Endothelial cell of umbilical vein (primary cell): ENCODE measurements around the gene OR5I1. TPM values are rescaled to one million over a fixed set of nuclear protein-coding genes. Genes with fewer than 3 reads are reported as not detected.

Experiments used
- BruUV-seq: library from RNA; stranded (reverse); fragments of 400-500 nt; replicated peaks from 2 replicates; lab custom pipeline; 2021; lab: Mats Ljungman, UMichigan
- CTCF ChIA-PET: fragments of 300-600, 350-600 bp; sonication (Branson Sonifier 250); formaldehyde crosslinking; loops from one replicate; lab custom pipeline; 2021; ENCODE audit warnings: antibody characterized with exemption, inconsistent platforms; lab: Charles Lee
- POLR2A ChIA-PET: fragments of 300-600, 350-600 bp; sonication (Branson Sonifier 250); formaldehyde crosslinking; loops from one replicate; lab custom pipeline; 2021; ENCODE audit warnings: antibody characterized with exemption, inconsistent platforms; lab: Charles Lee
- DNase-seq: peaks from one replicate; pipeline ENCODE4 v3.0.0-alpha.2; 2011; ENCODE audit warnings: low read depth, low spot score
- FAIRE-seq: peaks from 2 replicates; lab custom pipeline; 2011; peaks lifted over from hg19 to GRCh38; lab: Jason Lieb, UNC
- H2AFZ ChIP-seq: 2 replicates; pipeline ENCODE4 v1.6.0; 2012; ENCODE audit warnings: low read depth, low read length, control low read depth, inconsistent platforms
- H3K27ac ChIP-seq: 2 replicates; pipeline ENCODE4 v1.5.1; 2011; ENCODE audit warnings: low read depth, mild to moderate bottlenecking, control low read depth, low read length, moderate library complexity; ENCODE audit not compliant: insufficient read depth
- H3K27me3 ChIP-seq, 2 experiments: 2 replicates each; pipeline versions ENCODE4 v1.6.0 to v1.6.1; 2011; ENCODE audit warnings: low read length in 2 of 2, mixed read lengths in 1 of 2; ENCODE audit not compliant: control insufficient read depth in 2 of 2, insufficient read depth in 2 of 2
- H3K36me3 ChIP-seq, 2 experiments: 2 replicates in 1 of 2; 3 replicates in 1 of 2; pipeline ENCODE4 v1.5.1; 2011; ENCODE audit warnings: low read length in 2 of 2, mild to moderate bottlenecking in 1 of 2, moderate library complexity in 1 of 2; ENCODE audit not compliant: control insufficient read depth in 2 of 2, insufficient read depth in 2 of 2; ENCODE audit errors: extremely low read depth in 1 of 2
- H3K4me1 ChIP-seq: 3 replicates; pipeline ENCODE4 v1.5.1; 2011; ENCODE audit warnings: mild to moderate bottlenecking, low read length; ENCODE audit not compliant: control insufficient read depth, insufficient read depth; ENCODE audit errors: extremely low read depth
- H3K4me2 ChIP-seq: 2 replicates; pipeline ENCODE4 v1.6.1; 2011; ENCODE audit warnings: low read length, control low read depth, mixed read lengths; ENCODE audit not compliant: insufficient read depth
- H3K4me3 ChIP-seq, 3 experiments: fragments of 200-600 bp in 1 of 3; sonication (generic), shearing (Covaris generic) in 1 of 3; replicated peaks in 1 of 3; 2 replicates each; pipeline ENCODE4 v1.5.1; 2011 to 2016; ENCODE audit warnings: control low read depth in 3 of 3, low read length in 3 of 3, mild to moderate bottlenecking in 2 of 3, inconsistent platforms in 1 of 3, low read depth in 1 of 3, moderate library complexity in 1 of 3; ENCODE audit not compliant: insufficient read depth in 1 of 3
- H3K79me2 ChIP-seq: 2 replicates; pipeline ENCODE4 v1.6.0; 2012; ENCODE audit warnings: low read length, inconsistent platforms; ENCODE audit not compliant: control insufficient read depth, insufficient read depth
- H3K9ac ChIP-seq: replicated peaks from 2 replicates; pipeline ENCODE3; 2011; ENCODE audit warnings: low read length, control low read depth; ENCODE audit not compliant: insufficient read depth; ENCODE audit errors: extremely low read depth
- H3K9me1 ChIP-seq: replicated peaks from 3 replicates; pipeline ENCODE4 v1.6.0; 2011; ENCODE audit warnings: mild to moderate bottlenecking, low read length; ENCODE audit not compliant: control insufficient read depth, insufficient read depth; ENCODE audit errors: extremely low read depth
- H3K9me3 ChIP-seq: replicated peaks from 2 replicates; pipeline ENCODE4 v1.5.1; 2012; ENCODE audit warnings: low read length, inconsistent platforms; ENCODE audit not compliant: control insufficient read depth, insufficient read depth
- H4K20me1 ChIP-seq: replicated peaks from 2 replicates; pipeline ENCODE3; 2011; ENCODE audit warnings: mild to moderate bottlenecking, low read length; ENCODE audit not compliant: control insufficient read depth, insufficient read depth; ENCODE audit errors: extremely low read depth
- CTCF ChIP-seq, 2 donors: IDR thresholded peaks; 1 replicate in 1 of 2; 2 replicates in 1 of 2; pipeline ENCODE4 v1.5.1; 2011; ENCODE audit warnings: low read length in 2 of 2, mild to moderate bottlenecking in 2 of 2, moderate library complexity in 2 of 2, control low read depth in 1 of 2, inconsistent platforms in 1 of 2, low read depth in 1 of 2; ENCODE audit not compliant: insufficient read depth in 1 of 2; ENCODE audit errors: extremely low read depth in 1 of 2
- EZH2 ChIP-seq: IDR thresholded peaks from 2 replicates; pipeline ENCODE4 v1.6.1; 2012; ENCODE audit warnings: borderline replicate concordance, low read depth, mild to moderate bottlenecking, moderate library complexity, low read length, inconsistent platforms; ENCODE audit not compliant: severe bottlenecking
- FOS ChIP-seq: IDR thresholded peaks from 2 replicates; pipeline ENCODE4 v1.6.1; 2011; ENCODE audit warnings: mild to moderate bottlenecking, low read length, moderate library complexity, borderline replicate concordance; ENCODE audit not compliant: insufficient read depth
- GATA2 ChIP-seq: IDR thresholded peaks from 2 replicates; pipeline ENCODE4 v1.7.0; 2011; ENCODE audit warnings: low read depth, mild to moderate bottlenecking, moderate library complexity, mixed read lengths, low read length; ENCODE audit not compliant: insufficient read length, insufficient read depth
- JUN ChIP-seq: IDR thresholded peaks from 2 replicates; pipeline ENCODE4 v1.6.1; 2011; ENCODE audit warnings: borderline replicate concordance, low read depth; ENCODE audit not compliant: insufficient read length, insufficient read depth
- MAX ChIP-seq: IDR thresholded peaks from 2 replicates; pipeline ENCODE4 v1.6.1; 2011; ENCODE audit not compliant: insufficient read depth, insufficient read length
- MYC ChIP-seq: IDR thresholded peaks from one replicate; pipeline ENCODE4 v1.6.1; 2011; ENCODE audit warnings: mild to moderate bottlenecking, low read depth, low read length
- POLR2A ChIP-seq: IDR thresholded peaks from 2 replicates; pipeline ENCODE4 v1.6.1; 2012; ENCODE audit warnings: low read depth, mild to moderate bottlenecking, control low read depth, low read length
- POLR2AphosphoS5 ChIP-seq: IDR thresholded peaks from 2 replicates; pipeline ENCODE4 v1.6.1; 2012; ENCODE audit warnings: low read depth, mild to moderate bottlenecking, control low read depth, low read length, moderate library complexity; ENCODE audit not compliant: insufficient read depth
- dilution Hi-C: fragments of 300-500 bp; cut with MboI; formaldehyde crosslinking; loops from one replicate; pipeline ENCODE4 v1.15.0; 2019; ENCODE audit warnings: low sequenced_read_pairs; ENCODE audit not compliant: extremely low pct_ligation_motif_present
- intact Hi-C: fragments of 100-400 bp; cut with micrococcal nuclease; formaldehyde crosslinking; loops from one replicate; pipeline ENCODE4 v1.10.0; 2022
- polyA plus RNA-seq, 4 experiments: library from polyadenylated mRNA; depleted of rRNA in 3 of 4; stranded (reverse) in 3 of 4; unstranded in 1 of 4; fragments of >200 nt; gene quantifications; 2 replicates each; pipeline versions ENCODE4 v1.2.1 to v1.2.3, GENCODE V29; 2011 to 2012; ENCODE audit warnings: missing spikeins in 1 of 4
- total RNA-seq: library from RNA; stranded (reverse); gene quantifications from 2 replicates; pipeline ENCODE4 v1.2.3, GENCODE V29; 2021

Gene OR5I1
- total and polyA plus RNA-seq, 2 donors (not counting 3 experiments of a cell fraction or from before 2014, with no cell fraction given), result not detected

- peaks cover 2% of the 10 kb centered on the region for H3K9me3 ChIP-seq
- FAIRE-seq, result no peak
- no peak for DNase-seq
- CTCF ChIA-PET, result no interaction called here
- H3K9me1 ChIP-seq, result no peaks in the 10 kb centered on the region
- POLR2A ChIA-PET, result no interaction called here
- no peaks in the 10 kb centered on the region for H4K20me1 ChIP-seq
- intact Hi-C loops, result no loop called here
- no peak overlapping the region for H2AFZ ChIP-seq
- no peak overlapping the region for H3K9ac ChIP-seq
- H3K4me2 ChIP-seq, result no peak overlapping the region
- H3K27ac ChIP-seq, result no peak overlapping the region
- no peaks in the 10 kb centered on the region for H3K4me1 ChIP-seq
- no peaks in the 10 kb centered on the region for H3K36me3 ChIP-seq
- dilution Hi-C loops, result no loop called here
- no TSS peak for BruUV-seq
- TF ChIP-seq POLR2AphosphoS5 (no peak), EZH2 (no peak), JUN (no peak)
- no peaks in the 10 kb centered on the region for H3K79me2 ChIP-seq
- H3K27me3 ChIP-seq, result no peaks in the 10 kb centered on the region
- no peak overlapping the region for H3K4me3 ChIP-seq
These were observed 34.7 kb upstream of the OR5I1 start for GRCh38 chr11:55970935-55971334.

DNA sequence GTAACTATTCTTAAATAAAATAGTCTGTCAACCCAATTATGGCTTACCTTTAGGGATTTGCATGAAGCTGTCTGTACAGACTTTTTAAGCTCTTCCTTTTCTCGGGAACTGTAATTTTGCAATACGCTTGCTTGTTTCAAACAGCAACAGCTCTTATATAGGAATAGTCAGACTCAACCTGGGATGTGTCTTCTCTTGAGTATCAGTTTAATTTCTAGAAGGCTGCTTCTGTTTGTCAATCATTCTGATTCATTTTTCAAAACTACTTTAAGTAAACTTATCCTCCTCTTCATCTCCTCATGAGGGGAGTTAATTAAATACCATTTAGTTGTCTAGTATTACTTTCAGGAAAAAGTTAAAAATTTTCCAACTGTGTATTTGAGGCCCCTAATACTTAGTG, 33.6 kb upstream of the OR5I1 start, which contains the start of gene OR10AG1:
TSS of gene OR10AG1 (minus strand) at position 101 of the 400 bp plus-strand sequence. CDS start at position 63, 38 bp downstream.
- ChIA-PET POLR2A (no interaction called here), CTCF (no interaction called here)
- no peak for DNase-seq
- Histone ChIP-seq H3K27ac (no peak within 1 kb of the TSS), H3K4me2 (no peak within 1 kb of the TSS), H3K4me3 (no peak within 1 kb of the TSS), H3K9me3 (peaks cover 2% of the 10 kb centered on the region), H3K9me1 (no peaks in the 10 kb centered on the region), H3K27me3 (no peaks in the 10 kb centered on the region), H3K36me3 (no peaks in the 10 kb centered on the region), H3K9ac (no peak within 1 kb of the TSS), H3K4me1 (no peaks in the 10 kb centered on the region), H3K79me2 (no peaks in the 10 kb centered on the region), H2AFZ (no peak within 1 kb of the TSS), H4K20me1 (no peaks in the 10 kb centered on the region)
- BruUV-seq, result no TSS peak
- no peak for TF ChIP-seq MYC
- TF ChIP-seq MAX, result no peak
- no peak for TF ChIP-seq JUN
- TF ChIP-seq POLR2A, result no peak
- no peak for TF ChIP-seq CTCF (IDR thresholded peaks at IDR 0.05; ENCODE audit: extremely low read depth in 1 of 2, insufficient read depth in 1 of 2, low read depth in 1 of 2, low read length in 2 of 2)
- TF ChIP-seq EZH2, result no peak
- no peak for TF ChIP-seq POLR2AphosphoS5
- TF ChIP-seq GATA2, result no peak
- no peak for TF ChIP-seq FOS
- dilution Hi-C loops, result no loop called here
- FAIRE-seq, result no peak
- intact Hi-C loops, result no loop called here
